T-helper 22 cell (primary cell): Measurements from ENCODE around the gene PCDHB13.
"Not testable (repeated sequence)": the region's sequence is repeated elsewhere in the genome, so short reads cannot be mapped to it uniquely, and the experiment has no call there.

ENCODE experiments used
- DNase-seq: peaks from one replicate; pipeline ENCODE4 v3.0.0-alpha.2; 2020; ENCODE audit warnings: low read depth

PCDHB13 gene

GRCh38 chr5:141201646-141202045, 12.1 kb upstream of the PCDHB13 start:
- not testable (repeated sequence) for DNase-seq

- DNase-seq = no peak
Measured at GRCh38 chr5:141208478-141208877, 5.2 kb upstream of the PCDHB13 start, which contains the start of gene PCDHB12. PCDHB12 (plus strand) TSS chr5:141208719; CDS start chr5:141208908, 189 bp downstream.

GRCh38 chr5:141210281-141210680, 3.4 kb upstream of the PCDHB13 start:
- not testable (repeated sequence) for DNase-seq

DNA sequence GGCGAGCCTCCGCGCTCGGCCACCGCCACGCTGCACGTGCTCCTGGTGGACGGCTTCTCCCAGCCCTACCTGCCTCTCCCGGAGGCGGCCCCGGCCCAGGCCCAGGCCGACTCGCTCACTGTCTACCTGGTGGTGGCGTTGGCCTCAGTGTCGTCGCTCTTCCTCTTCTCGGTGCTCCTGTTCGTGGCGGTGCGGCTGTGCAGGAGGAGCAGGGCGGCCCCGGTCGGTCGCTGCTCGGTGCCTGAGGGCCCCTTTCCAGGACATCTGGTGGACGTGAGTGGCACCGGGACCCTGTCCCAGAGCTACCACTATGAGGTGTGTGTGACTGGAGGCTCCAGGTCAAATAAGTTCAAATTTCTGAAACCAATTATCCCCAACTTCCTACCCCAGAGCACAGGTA, 2.9 kb upstream of the PCDHB13 start:
- DNase-seq = not testable (repeated sequence)

- not testable (repeated sequence) for DNase-seq
Measured at GRCh38 chr5:141214583-141214982, 864 bp downstream of the PCDHB13 start.

GRCh38 chr5:141215504-141215903, 1.8 kb downstream of the PCDHB13 start:
- DNase-seq = not testable (repeated sequence)

DNA sequence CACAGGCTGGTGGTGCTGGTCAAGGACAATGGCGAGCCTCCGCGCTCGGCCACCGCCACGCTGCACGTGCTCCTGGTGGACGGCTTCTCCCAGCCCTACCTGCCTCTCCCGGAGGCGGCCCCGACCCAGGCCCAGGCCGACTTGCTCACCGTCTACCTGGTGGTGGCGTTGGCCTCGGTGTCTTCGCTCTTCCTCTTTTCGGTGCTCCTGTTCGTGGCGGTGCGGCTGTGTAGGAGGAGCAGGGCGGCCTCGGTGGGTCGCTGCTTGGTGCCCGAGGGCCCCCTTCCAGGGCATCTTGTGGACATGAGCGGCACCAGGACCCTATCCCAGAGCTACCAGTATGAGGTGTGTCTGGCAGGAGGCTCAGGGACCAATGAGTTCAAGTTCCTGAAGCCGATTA, 2.3 kb downstream of the PCDHB13 start:
- DNase-seq = not testable (repeated sequence)

DNA sequence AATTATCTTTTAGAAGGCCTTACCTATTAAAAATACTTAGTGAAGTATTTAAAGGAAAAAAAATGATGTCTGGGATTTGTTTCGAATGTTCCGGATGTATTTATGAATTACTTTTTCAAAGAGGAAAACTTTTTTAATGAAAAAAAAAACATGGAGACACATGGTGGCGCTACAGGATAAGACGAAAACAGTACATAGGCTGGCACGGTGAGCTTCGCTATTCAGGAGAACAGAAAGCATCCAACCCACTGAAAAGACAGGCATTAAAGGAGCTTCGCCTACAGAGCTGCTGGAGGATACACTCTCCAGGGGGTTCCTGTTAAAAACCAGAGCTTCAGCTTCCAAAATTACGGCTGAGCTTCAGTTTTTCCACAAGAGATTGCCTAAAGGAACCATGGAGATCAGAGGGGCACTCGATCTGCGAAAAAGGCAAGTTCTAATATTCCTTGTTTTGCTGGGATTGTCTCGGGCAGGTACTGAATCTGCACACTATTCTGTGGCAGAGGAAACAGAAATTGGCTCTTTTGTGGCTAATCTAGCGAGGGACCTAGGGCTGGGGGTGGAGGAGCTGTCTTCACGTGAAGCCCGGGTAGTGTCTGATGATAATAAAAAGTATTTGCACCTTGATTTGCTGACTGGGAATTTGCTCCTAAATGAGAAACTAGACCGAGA, 9.5 kb downstream of the PCDHB13 start, which contains the start of gene PCDHB14:
TSS of gene PCDHB14 (plus strand) at position 232 of the 672 bp plus-strand sequence. CDS start at position 395, 163 bp downstream.
- DNase-seq = no peak

DNA sequence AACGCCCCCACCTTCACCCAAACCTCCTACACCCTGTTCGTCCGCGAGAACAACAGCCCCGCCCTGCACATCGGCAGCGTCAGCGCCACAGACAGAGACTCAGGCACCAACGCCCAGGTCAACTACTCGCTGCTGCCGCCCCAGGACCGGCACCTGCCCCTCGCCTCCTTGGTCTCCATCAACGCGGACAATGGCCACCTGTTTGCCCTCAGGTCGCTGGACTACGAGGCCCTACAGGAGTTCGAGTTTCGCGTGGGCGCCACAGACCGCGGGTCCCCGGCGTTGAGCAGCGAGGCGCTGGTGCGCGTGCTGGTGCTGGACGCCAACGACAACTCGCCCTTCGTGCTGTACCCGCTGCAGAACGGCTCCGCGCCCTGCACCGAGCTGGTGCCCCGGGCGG, 11.1 kb downstream of the PCDHB13 start:
- DNase-seq = not testable (repeated sequence)

GRCh38 chr5:141225421-141225820, 11.7 kb downstream of the PCDHB13 start:
- not testable (repeated sequence) for DNase-seq

DNA sequence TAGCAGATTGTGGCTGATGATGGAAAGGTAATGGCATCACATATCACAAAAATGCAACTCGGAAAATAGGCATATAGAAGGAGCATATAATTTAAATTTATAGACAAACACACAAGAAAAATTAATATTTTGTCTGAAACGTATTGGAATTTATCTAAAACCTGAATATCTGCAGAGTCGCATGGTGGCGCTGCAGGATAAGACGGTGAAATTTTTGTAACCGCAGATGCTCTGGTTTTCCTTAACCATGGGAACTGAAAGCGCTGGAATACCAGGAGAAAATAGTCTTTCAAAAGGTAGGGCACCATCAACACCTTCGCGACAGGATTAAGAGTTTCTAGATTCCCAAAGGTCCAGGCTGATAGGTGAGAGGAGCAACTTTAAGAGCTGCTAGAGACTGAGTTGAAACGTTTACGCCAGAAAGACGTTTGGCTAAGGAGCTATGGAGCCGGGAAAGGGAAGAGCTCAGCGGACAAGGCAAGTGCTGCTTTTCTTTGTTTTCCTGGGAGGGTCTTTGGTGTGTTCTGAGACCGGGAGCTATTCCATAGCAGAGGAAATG, 20.5 kb downstream of the PCDHB13 start:
- no peak for DNase-seq

DNA sequence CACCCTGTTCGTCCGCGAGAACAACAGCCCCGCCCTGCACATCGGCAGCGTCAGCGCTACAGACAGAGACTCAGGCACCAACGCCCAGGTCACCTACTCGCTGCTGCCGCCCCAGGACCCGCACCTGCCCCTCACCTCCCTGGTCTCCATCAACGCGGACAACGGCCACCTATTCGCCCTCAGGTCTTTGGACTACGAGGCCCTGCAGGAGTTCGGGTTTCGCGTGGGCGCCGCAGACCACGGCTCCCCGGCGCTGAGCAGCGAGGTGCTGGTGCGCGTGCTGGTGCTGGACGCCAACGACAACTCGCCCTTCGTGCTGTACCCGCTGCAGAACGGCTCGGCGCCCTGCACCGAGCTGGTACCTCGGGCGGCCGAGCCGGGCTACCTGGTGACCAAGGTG, 22.2 kb downstream of the PCDHB13 start:
- not testable (repeated sequence) for DNase-seq

DNA sequence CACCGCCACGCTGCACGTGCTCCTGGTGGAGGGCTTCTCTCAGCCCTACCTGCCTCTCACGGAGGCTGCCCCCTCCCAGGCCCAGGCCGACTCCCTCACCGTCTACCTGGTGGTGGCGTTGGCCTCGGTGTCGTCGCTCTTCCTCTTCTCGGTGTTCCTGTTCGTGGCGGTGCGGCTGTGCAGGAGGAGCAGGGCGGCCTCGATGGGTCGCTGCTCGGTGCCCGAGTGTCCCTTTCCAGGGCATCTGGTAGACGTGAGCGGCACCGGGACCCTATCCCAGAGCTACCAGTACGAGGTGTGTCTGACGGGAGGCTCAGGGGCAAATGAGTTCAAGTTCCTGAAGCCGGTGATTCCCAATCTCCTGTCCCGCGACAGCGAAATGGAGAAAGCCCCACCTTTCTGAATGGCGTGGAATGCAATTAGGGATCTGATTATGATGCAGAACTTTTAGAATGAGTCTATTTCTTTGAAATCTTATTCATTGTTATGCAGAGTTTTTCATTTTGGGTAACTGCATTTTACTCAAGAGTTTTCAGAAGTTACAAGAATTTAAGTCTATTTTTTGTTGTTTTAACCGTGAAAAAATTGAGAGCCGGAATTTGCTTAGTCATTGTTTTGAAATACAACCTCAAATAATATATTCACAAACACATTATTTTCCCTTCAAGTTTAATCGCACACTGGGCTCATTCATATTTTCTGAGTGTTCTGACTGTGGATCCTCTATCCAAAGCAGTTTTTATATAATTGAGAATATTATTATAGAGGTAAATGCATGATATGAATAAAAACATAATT, 23.0 kb downstream of the PCDHB13 start:
- no peak for DNase-seq

DNA sequence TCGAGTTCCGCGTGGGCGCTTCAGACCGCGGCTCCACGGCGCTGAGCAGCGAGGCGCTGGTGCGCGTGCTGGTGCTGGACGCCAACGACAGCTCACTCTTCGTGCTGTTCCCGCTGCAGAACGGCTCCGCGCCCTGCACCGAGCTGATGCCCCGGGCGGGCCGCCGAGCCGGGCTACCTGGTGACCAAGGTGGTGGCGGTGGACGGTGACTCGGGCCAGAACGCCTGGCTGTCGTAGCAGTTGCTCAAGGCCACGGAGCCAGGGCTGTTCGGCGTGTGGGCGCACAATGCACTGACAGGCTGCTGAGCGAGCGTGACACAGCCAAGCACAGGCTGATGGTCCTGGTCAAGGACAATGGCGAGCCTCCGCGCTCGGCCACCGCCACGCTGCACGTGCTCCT, 27.8 kb downstream of the PCDHB13 start:
- DNase-seq = no peak

DNA sequence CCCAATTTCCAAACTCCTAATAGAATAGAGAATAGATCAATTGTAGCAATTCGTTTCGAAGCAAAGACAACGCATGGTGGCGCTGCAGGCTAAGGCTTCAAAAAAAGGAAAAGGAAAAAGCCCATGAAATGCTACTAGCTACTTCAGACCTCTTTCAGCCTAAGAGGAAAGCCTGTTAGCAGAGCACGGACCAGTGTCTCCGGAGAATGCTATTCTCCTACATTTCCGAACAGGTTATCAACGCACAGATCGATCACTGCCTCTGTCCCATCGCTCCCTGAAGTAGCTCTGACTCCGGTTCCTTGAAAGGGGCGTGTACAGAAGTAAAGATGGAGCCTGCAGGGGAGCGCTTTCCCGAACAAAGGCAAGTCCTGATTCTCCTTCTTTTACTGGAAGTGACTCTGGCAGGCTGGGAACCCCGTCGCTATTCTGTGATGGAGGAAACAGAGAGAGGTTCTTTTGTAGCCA, 31.6 kb downstream of the PCDHB13 start, which contains the start of gene PCDHB15:
TSS of gene PCDHB15 (plus strand) at position 146 of the 468 bp plus-strand sequence. CDS start at position 330, 184 bp downstream.
- no peak for DNase-seq

GRCh38 chr5:141246971-141247370, 33.3 kb downstream of the PCDHB13 start:
- DNase-seq = not testable (repeated sequence)

DNA sequence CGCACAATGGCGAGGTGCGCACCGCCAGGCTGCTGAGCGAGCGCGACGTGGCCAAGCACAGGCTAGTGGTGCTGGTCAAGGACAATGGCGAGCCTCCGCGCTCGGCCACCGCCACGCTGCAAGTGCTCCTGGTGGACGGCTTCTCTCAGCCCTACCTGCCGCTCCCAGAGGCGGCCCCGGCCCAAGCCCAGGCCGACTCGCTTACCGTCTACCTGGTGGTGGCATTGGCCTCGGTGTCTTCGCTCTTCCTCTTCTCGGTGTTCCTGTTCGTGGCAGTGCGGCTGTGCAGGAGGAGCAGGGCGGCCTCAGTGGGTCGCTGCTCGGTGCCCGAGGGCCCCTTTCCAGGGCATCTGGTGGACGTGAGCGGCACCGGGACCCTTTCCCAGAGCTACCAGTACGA, 33.7 kb downstream of the PCDHB13 start:
- DNase-seq = not testable (repeated sequence)

DNA sequence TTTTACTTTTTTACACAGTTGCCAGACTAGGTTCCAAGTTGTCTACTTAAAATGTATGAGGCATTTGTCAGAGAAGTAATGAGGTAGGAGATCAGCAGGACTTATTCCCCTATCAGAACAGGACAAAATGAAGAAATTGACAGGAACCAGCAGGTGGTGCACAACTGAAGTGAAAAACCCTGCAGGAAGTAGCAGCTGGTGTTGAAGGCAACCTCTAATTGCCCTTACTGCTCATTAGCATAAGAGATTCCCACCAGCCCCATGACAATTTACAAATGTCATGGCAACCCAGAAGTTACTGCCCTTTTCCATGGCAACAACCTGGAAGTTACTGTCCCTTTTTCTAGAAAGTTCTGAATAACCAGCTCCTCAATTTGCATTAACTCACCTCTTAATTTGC, 36.9 kb downstream of the PCDHB13 start:
- no peak for DNase-seq

- no peak for DNase-seq
Measured at GRCh38 chr5:141258464-141258863, 44.7 kb downstream of the PCDHB13 start.

GRCh38 chr5:141258948-141259347, 45.2 kb downstream of the PCDHB13 start:
- DNase-seq = no peak

DNA sequence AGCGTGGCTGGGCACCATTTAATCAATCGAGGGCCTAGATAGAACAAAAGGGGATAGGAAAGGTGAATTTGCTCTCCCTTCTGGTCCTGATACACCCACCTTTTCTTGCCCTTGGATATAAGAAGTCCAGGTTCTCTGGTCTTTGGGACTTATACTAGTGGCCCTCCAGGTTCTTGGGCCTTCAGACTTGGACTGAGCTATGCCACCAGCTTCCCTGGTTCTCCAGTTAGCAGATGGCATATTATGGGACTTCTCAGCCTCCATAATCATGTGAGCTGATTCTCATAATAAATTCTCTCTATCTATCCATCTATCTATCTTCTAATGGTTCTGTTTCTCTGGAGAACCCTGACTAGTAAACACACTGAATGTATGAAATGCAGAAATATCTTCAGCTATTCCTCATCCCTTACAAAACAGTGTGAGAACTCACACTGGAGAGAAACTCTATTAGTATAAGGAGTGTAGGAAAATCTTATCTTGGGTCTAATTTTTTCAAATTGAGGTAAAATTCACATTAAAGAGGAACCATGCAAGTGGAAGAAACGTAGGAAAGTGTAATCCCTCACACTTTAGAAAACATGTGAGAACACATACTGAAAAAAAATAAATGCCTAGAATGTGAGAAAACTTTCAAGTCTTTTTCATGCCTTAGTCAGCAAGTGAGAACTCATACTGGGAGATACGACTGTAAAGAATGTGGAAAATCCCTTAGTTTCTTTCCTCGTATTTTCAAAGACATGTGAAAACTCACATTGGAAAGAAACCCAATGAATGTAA, 46.9 kb downstream of the PCDHB13 start:
- no peak for DNase-seq

GRCh38 chr5:141261238-141261546, 47.5 kb downstream of the PCDHB13 start:
- DNase-seq = no peak
